Measurements from ENCODE around the gene KDM4E. TPM values are rescaled to one million over a fixed set of nuclear protein-coding genes. Genes with fewer than 3 reads are reported as not detected.

The KDM4E gene
- total RNA-seq = not detected

GRCh38 chr11:95024958-95025357, at the start of gene KDM4E:
KDM4E (plus strand) TSS chr11:95025258; CDS start chr11:95025558, 300 bp downstream.
- no peak for TF ChIP-seq CTCF (IDR thresholded peaks at IDR 0.05)
- Mint-ChIP-seq H3K27me3 (no peaks in the 10 kb centered on the region), H3K27ac (no peak within 1 kb of the TSS), H3K36me3 (ENCODE audit: low read depth) (no peaks in the 10 kb centered on the region), H3K9me3 (no peaks in the 10 kb centered on the region), H3K4me3 (no peak within 1 kb of the TSS), H3K4me1 (ENCODE audit: low read depth) (no peaks in the 10 kb centered on the region)
- intact Hi-C loops (cut with micrococcal nuclease) = no loop called here
- CTCF ChIA-PET = no interaction called here
- ATAC-seq (no peak), DNase-seq (no peak)
- POLR2A ChIA-PET = no interaction called here

GRCh38 chr11:94975599-94975998, 49.5 kb upstream of the KDM4E start:
- H3K27me3 Mint-ChIP-seq = no peaks in the 10 kb centered on the region
- H3K27ac Mint-ChIP-seq = no peak overlapping the region
- H3K4me3 Mint-ChIP-seq = no peak overlapping the region
- ChIA-PET POLR2A (interaction anchor here (0.9 kb wide), 1 partner anchor 814 kb away, joined by 4 read pairs; the partner anchor contains the start of gene FAM76B), CTCF (interaction anchor here (1.1 to 1.4 kb wide), 4 partner anchors 92 to 470 kb away, joined by 3 to 4 read pairs (median 3); no protein-coding TSS in a partner anchor)
- peaks cover 25% of the 10 kb centered on the region for H3K4me1 Mint-ChIP-seq (ENCODE audit: low read depth)
- no peak for TF ChIP-seq CTCF (IDR thresholded peaks at IDR 0.05)
- intact Hi-C loops (cut with micrococcal nuclease) = no loop called here
- ATAC-seq = no peak
- no peaks in the 10 kb centered on the region for H3K9me3 Mint-ChIP-seq
- no peak for DNase-seq
- peaks cover 14% of the 10 kb centered on the region for H3K36me3 Mint-ChIP-seq (ENCODE audit: low read depth)

GRCh38 chr11:94987378-94987777, 37.7 kb upstream of the KDM4E start:
- ChIA-PET POLR2A (no interaction called here), CTCF (no interaction called here)
- intact Hi-C loops (cut with micrococcal nuclease) = no loop called here
- no peak overlapping the region for H3K4me3 Mint-ChIP-seq
- ATAC-seq (no peak), DNase-seq (no peak)
- peaks cover 17% of the 10 kb centered on the region for H3K27me3 Mint-ChIP-seq
- H3K4me1 Mint-ChIP-seq (ENCODE audit: low read depth) = no peaks in the 10 kb centered on the region
- no peaks in the 10 kb centered on the region for H3K9me3 Mint-ChIP-seq
- no peak overlapping the region for H3K27ac Mint-ChIP-seq
- no peak for TF ChIP-seq CTCF (IDR thresholded peaks at IDR 0.05)
- no peaks in the 10 kb centered on the region for H3K36me3 Mint-ChIP-seq (ENCODE audit: low read depth)

- no peaks in the 10 kb centered on the region for H3K4me1 Mint-ChIP-seq (ENCODE audit: low read depth)
- no peak overlapping the region for H3K4me3 Mint-ChIP-seq
- intact Hi-C loops (cut with micrococcal nuclease) = no loop called here
- ChIA-PET POLR2A (interaction anchor here (0.7 kb wide), 1 partner anchor 15 kb away, joined by 3 read pairs; the partner anchor contains the start of genes CWC15 and KDM4D), CTCF (no interaction called here)
- H3K36me3 Mint-ChIP-seq (ENCODE audit: low read depth) = no peaks in the 10 kb centered on the region
- ATAC-seq (no peak), DNase-seq (no peak)
- H3K27ac Mint-ChIP-seq = no peak overlapping the region
- peaks cover 17% of the 10 kb centered on the region for H3K27me3 Mint-ChIP-seq
- TF ChIP-seq CTCF (IDR thresholded peaks at IDR 0.05) = no peak
- H3K9me3 Mint-ChIP-seq = no peaks in the 10 kb centered on the region
Measured at GRCh38 chr11:94988748-94989147, 36.3 kb upstream of the KDM4E start.

GRCh38 chr11:94993400-94993943, 31.6 kb upstream of the KDM4E start:
- intact Hi-C loops (cut with micrococcal nuclease) = no loop called here
- H3K27ac Mint-ChIP-seq = no peak overlapping the region
- no peak for TF ChIP-seq CTCF (IDR thresholded peaks at IDR 0.05)
- ATAC-seq = no peak
- DNase-seq = no peak
- H3K9me3 Mint-ChIP-seq = no peaks in the 10 kb centered on the region
- CTCF ChIA-PET = no interaction called here
- POLR2A ChIA-PET = no interaction called here
- no peak overlapping the region for H3K4me3 Mint-ChIP-seq
- H3K36me3 Mint-ChIP-seq (ENCODE audit: low read depth) = no peaks in the 10 kb centered on the region
- H3K4me1 Mint-ChIP-seq (ENCODE audit: low read depth) = no peaks in the 10 kb centered on the region
- H3K27me3 Mint-ChIP-seq = peaks cover 10% of the 10 kb centered on the region
